Thoracic aorta (tissue), 2 donors: ENCODE measurements around the gene ZMIZ1. TPM values are rescaled to one million over a fixed set of nuclear protein-coding genes. Genes with fewer than 3 reads are reported as not detected.

ENCODE experiments used
- ATAC-seq: fragments of 150-250 bp; one replicate; pipeline ENCODE4 v1.8.0; 2017; ENCODE audit warnings: low read depth; ENCODE audit not compliant: insufficient number of reproducible peaks, low FRiP score
- DNase-seq: peaks from one replicate; pipeline ENCODE4 v3.0.0-alpha.2; 2020; ENCODE audit warnings: low spot score
- H3K27ac ChIP-seq, 2 donors: fragments of 200-600 bp; sonication (generic); 1 replicate in 1 of 2; 2 replicates in 1 of 2; pipeline ENCODE4 v1.5.1; 2016; ENCODE audit warnings: mild to moderate bottlenecking in 2 of 2, moderate library complexity in 2 of 2
- H3K27me3 ChIP-seq: fragments of 200-600 bp; sonication (generic); replicated peaks from 2 replicates; pipeline ENCODE4 v1.6.0; 2016; ENCODE audit warnings: mild to moderate bottlenecking; ENCODE audit not compliant: insufficient read depth
- H3K36me3 ChIP-seq: fragments of 200-600 bp; sonication (generic); one replicate; pipeline ENCODE4 v1.5.1; 2016
- H3K4me1 ChIP-seq, 2 donors: fragments of 200-600 bp; sonication (generic); 1 replicate in 1 of 2; 2 replicates in 1 of 2; pipeline versions ENCODE4 v1.5.1 to v1.6.0; 2016; ENCODE audit warnings: low read depth in 2 of 2, mild to moderate bottlenecking in 1 of 2; ENCODE audit not compliant: control insufficient read depth in 1 of 2
- H3K4me3 ChIP-seq: fragments of 200-600 bp; sonication (generic); 2 replicates; pipeline ENCODE4 v1.5.1; 2016; ENCODE audit warnings: mild to moderate bottlenecking
- H3K9me3 ChIP-seq: fragments of 200-600 bp; sonication (generic); 2 replicates; pipeline ENCODE4 v1.5.1; 2016
- CTCF ChIP-seq: fragments of 200-600 bp; sonication (generic); IDR thresholded peaks from one replicate; pipeline ENCODE4 v1.5.1; 2019; ENCODE audit warnings: antibody characterized with exemption
- total RNA-seq, 2 donors: library from RNA; depleted of rRNA; stranded (reverse); fragments of >200 nt; gene quantifications; one replicate each; pipeline versions ENCODE4 v1.1.0 to v1.2.3, GENCODE V29; 2016

ZMIZ1 gene
- total RNA-seq, 2 donors from 2014 or later: 57.8 to 81.6 TPM

DNA sequence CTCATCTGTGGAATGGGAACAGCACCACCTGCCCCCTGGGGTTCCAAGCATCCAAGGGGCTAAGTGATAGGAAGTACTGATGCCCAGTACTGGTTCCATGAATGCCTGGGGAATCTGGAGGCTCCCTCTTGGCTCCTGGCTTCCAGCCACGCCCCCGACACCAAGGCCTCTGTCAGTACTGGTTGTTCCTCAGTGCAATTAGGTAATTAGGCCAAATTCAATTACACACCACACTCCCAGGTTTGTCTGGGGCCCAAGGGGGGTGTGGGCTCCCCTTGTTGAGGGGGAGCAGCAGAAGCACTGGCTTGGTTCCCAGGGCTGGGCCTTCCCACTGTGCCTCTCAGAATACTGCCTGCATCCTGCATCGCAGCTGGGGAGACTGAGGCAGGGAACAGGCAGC lies 164.1 kb downstream of the ZMIZ1 start:
- TF ChIP-seq CTCF: no peak
- Histone ChIP-seq H3K4me1 (no peaks in the 10 kb centered on the region), H3K9me3 (no peaks in the 10 kb centered on the region), H3K36me3 (no peaks in the 10 kb centered on the region), H3K4me3 (no peak overlapping the region), H3K27me3 (no peaks in the 10 kb centered on the region), H3K27ac (no peak overlapping the region)
- DNase-seq (no peak), ATAC-seq (no peak)

DNA sequence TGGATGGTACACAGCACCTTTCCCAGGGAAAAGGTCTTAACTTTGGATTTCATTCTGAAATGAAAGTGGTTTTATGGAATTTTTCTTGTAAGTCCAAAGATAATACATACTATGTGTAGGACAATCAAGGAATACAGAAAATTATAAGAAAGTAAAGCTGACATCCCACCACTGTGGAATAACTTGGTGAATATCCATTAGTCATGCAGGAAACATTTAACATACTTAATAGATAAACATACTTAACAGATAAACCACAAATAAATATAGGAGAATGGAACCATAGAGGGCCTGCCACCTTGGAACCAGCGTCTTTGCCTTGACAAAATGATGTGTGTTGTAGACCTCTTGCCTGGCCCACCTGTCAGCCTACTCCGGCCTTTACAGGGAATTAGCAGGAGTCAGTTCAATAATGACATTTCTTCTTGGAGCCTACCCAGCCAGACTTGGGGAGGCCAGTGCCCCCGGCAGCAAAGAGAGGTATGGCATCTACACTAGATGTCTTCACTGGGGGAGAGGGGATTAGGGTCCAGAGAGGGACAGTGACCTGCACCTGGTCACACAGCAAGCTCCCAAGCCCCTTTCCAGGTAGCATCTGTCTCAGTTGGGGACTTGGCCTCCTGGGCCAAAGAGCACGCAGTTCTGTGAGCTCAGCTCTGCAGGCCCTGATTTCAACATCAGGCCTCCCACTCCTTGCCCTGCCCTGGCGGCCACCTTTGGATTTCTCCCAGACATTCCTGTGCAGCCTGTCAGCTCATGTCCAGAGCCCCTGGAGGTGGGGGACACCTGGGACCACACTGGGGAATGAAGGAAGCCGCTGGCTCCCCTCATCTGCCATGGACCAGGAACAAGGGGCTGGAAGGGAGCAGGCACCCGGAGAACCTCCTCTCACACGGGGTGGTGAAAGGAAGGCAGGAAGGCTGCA lies 165.9 kb downstream of the ZMIZ1 start:
- TF ChIP-seq CTCF: no peak
- ATAC-seq (no peak), DNase-seq (no peak)
- H3K27ac ChIP-seq: no peak overlapping the region
- H3K4me3 ChIP-seq: no peak overlapping the region
- no peaks in the 10 kb centered on the region for H3K36me3 ChIP-seq
- H3K27me3 ChIP-seq: no peaks in the 10 kb centered on the region
- no peaks in the 10 kb centered on the region for H3K9me3 ChIP-seq
- no peaks in the 10 kb centered on the region for H3K4me1 ChIP-seq

- no peak for ATAC-seq
- no peaks in the 10 kb centered on the region for H3K27me3 ChIP-seq
- H3K4me3 ChIP-seq: no peak overlapping the region
- no peak for TF ChIP-seq CTCF
- no peak overlapping the region for H3K27ac ChIP-seq
- no peaks in the 10 kb centered on the region for H3K36me3 ChIP-seq
- no peaks in the 10 kb centered on the region for H3K9me3 ChIP-seq
- no peak for DNase-seq
- no peaks in the 10 kb centered on the region for H3K4me1 ChIP-seq
Measured at GRCh38 chr10:79235765-79236432, 167.1 kb downstream of the ZMIZ1 start.

DNA sequence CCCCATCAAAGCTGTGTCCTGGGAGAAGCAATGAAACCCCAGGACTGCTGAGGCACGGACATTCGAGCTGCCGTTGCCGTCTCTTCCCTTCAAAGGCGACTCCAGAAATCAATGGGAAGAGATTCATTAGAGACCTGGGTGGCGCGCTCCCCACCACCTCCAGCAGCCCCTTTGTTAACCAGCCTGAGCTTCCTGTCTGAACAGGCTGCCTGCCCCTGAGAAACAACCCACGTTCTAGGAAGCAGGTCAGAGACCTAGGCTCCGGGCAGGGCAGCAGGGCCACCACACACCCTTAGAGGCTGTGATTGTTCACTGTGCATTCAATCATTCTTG lies 167.6 kb downstream of the ZMIZ1 start:
- Histone ChIP-seq H3K27ac (no peak overlapping the region), H3K4me1 (peaks cover 0 to 3% of the 10 kb centered on the region in 2 donors), H3K4me3 (no peak overlapping the region), H3K27me3 (no peaks in the 10 kb centered on the region), H3K9me3 (no peaks in the 10 kb centered on the region), H3K36me3 (no peaks in the 10 kb centered on the region)
- DNase-seq: no peak
- ATAC-seq: no peak
- no peak for TF ChIP-seq CTCF

GRCh38 chr10:79237454-79238157 lies 168.8 kb downstream of the ZMIZ1 start:
- peaks cover 2 to 11% of the 10 kb centered on the region in 2 donors for H3K4me1 ChIP-seq
- no peak overlapping the region for H3K4me3 ChIP-seq
- no peak overlapping the region for H3K27ac ChIP-seq
- no peak for DNase-seq
- no peak for ATAC-seq
- H3K36me3 ChIP-seq: no peaks in the 10 kb centered on the region
- H3K9me3 ChIP-seq: no peaks in the 10 kb centered on the region
- no peak for TF ChIP-seq CTCF
- no peaks in the 10 kb centered on the region for H3K27me3 ChIP-seq
